HUES64 (cell line): ENCODE results near the gene DGKI.

Source experiments
- H3K27ac ChIP-seq: 2 replicates; pipeline ENCODE4 v1.7.0; 2013; ENCODE audit warnings: low read depth, low read length, inconsistent platforms
- H3K27me3 ChIP-seq: 2 replicates; pipeline ENCODE4 v1.6.1; 2013; ENCODE audit warnings: mild to moderate bottlenecking, low read length; ENCODE audit not compliant: insufficient read depth
- H3K36me3 ChIP-seq: 2 replicates; pipeline ENCODE4 v1.6.1; 2013; ENCODE audit warnings: mild to moderate bottlenecking, low read length; ENCODE audit not compliant: insufficient read depth
- H3K4me1 ChIP-seq: 2 replicates; pipeline ENCODE4 v1.6.1; 2013; ENCODE audit warnings: mild to moderate bottlenecking, low read length, moderate library complexity; ENCODE audit not compliant: insufficient read depth
- H3K4me3 ChIP-seq: 2 replicates; pipeline ENCODE4 v1.5.1; 2013; ENCODE audit warnings: mild to moderate bottlenecking, low read length, moderate library complexity
- H3K9ac ChIP-seq: 2 replicates; pipeline ENCODE4 v1.6.1; 2013; ENCODE audit warnings: mild to moderate bottlenecking, low read depth, low read length
- H3K9me3 ChIP-seq: 2 replicates; pipeline ENCODE4 v1.6.1; 2013; ENCODE audit warnings: low read depth, low read length; ENCODE audit not compliant: insufficient read depth
- WGBS: fragments of 150-250, 120-280 bp; methylation state at CpG from one replicate; pipeline ENCODE4 v1.1.7; 2013; ENCODE audit warnings: missing lambda C conversion rate; 5-methylcytosine and 5-hydroxymethylcytosine counted together

DGKI gene

DNA sequence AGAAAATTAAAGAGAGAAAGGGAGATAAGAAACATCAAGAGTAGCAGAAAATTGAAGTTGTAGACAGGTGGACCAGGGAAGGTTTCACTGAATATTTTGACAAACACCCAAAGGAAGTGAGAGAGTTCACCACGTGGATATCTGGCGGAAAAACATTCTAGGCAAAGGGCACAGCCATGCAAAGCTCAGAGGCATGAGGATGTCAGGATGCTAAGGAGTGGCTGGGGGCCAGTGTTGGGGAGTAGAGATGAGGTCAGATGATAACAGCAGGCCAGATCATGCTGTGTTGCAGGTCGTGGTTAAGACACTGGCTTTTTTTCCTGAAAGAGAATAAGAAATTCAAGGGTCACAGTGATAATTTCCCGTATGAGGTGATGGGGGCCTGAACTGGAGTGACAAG lies 181.9 kb downstream of the DGKI start:
- no peaks in the 10 kb centered on the region for H3K27me3 ChIP-seq
- H3K36me3 ChIP-seq = no peaks in the 10 kb centered on the region
- H3K9me3 ChIP-seq = no peaks in the 10 kb centered on the region
- no peak overlapping the region for H3K27ac ChIP-seq
- peaks cover 12% of the 10 kb centered on the region; the same call in 1 of the 2 replicates for H3K4me1 ChIP-seq
- no peak overlapping the region for H3K9ac ChIP-seq
- no peak overlapping the region for H3K4me3 ChIP-seq
- 60% methylated on average over 4 of the region's 4 CpGs for WGBS

DNA sequence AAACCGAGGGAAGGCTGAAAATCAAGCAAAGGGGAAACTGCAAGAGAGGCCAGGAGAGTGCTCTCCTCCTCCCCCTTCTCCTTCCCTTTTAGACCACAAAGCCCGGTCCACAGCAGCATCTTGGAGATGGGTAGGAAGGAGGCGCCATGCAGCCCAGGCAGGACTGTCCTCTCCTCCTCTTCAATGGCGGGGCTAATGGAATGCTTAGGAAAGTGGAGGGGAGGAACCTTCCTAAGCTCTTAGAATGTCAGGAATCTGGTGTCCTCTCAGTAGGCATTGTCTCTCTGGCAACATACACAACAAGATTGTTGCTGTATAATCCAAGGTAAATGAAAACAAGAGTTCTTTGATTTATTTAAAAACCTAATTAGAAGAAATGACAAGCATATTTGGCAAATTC lies 185.1 kb downstream of the DGKI start:
- Histone ChIP-seq H3K27ac (no peak overlapping the region), H3K9me3 (no peaks in the 10 kb centered on the region), H3K27me3 (no peaks in the 10 kb centered on the region), H3K4me3 (no peak overlapping the region), H3K9ac (no peak overlapping the region), H3K36me3 (no peaks in the 10 kb centered on the region), H3K4me1 (peaks cover 37% of the 10 kb centered on the region)
- 85% methylated on average over 3 of the region's 4 CpGs for WGBS

DNA sequence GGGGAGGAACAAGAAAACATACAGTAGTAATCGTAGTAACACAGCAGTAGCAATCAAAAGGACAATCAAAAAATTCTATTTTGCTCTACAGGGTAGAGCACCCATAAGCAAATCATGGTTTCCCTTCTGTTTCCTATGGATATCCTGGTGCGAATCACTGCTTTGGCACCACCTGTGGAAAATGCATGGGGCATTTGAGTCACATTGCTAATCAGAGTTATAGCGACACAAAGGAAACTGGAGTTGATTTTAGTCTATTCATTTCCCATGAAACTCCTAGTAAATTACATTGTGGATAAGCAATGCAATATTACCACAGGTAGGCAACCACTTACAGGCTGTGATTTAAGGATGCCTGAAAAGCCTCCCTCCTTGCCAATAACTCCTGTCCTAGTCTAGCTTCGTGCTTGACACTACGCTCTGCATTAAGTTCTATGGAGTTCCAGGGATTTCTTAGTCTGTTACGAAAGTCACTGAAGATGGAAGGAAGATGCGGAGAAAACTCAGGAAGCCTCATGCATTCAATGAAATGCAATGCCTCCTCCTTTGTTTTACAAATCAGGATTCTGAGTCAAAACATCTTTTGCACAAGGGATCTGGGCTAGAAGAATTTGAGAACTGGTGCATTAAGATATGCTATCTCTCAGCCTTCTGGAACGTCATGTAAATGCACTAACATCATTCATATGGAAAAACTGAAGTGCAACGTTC lies 188.4 kb downstream of the DGKI start:
- H3K36me3 ChIP-seq = no peaks in the 10 kb centered on the region
- H3K9me3 ChIP-seq = no peaks in the 10 kb centered on the region
- H3K9ac ChIP-seq = no peak overlapping the region
- peak overlapping the region; percentile 62; the same call in 1 of the 2 replicates for H3K27ac ChIP-seq
- no peaks in the 10 kb centered on the region for H3K27me3 ChIP-seq
- H3K4me1 ChIP-seq = peaks cover 40% of the 10 kb centered on the region
- H3K4me3 ChIP-seq = no peak overlapping the region
- 46% methylated on average over 8 of the region's 9 CpGs for WGBS

DNA sequence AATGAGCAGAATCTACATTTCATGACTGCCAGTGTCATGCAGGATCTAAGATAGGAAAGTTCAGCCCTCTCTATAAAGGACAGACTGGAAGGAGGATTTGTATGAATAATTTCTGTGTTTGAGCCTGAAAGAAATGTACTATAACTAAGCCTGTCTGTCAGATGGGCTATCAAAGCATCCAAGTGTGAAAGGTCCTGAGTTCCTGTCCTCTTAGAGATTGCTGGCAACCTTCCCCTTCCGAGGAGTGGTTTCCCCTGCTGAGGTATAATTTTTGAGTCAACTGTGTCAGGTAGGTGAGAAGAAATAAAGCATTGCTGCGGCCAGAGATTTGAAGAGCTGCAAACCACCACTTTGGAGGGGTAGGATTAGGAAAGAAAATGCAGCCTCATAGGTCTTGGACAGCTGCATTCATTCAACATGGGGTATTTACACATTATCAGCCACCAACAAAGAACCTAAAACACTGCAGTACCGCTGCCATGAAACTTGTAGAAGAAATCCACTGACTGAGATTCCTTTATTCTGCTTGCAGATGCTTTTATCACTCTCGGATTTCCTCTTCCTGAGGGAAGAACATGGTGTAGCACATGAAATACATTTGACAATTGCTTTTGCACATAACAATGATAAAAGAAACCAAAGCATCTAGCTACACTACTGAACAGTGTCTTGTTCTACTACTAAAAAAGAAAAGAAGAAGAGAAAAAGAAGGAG lies 189.1 kb downstream of the DGKI start:
- no peaks in the 10 kb centered on the region for H3K9me3 ChIP-seq
- H3K27ac ChIP-seq = peak overlapping the region; percentile 62; the same call in 1 of the 2 replicates
- no peaks in the 10 kb centered on the region for H3K36me3 ChIP-seq
- H3K4me1 ChIP-seq = peaks cover 40% of the 10 kb centered on the region
- no peaks in the 10 kb centered on the region for H3K27me3 ChIP-seq
- 73% methylated on average over 4 of the region's 4 CpGs for WGBS
- H3K4me3 ChIP-seq = no peak overlapping the region
- H3K9ac ChIP-seq = no peak overlapping the region

DNA sequence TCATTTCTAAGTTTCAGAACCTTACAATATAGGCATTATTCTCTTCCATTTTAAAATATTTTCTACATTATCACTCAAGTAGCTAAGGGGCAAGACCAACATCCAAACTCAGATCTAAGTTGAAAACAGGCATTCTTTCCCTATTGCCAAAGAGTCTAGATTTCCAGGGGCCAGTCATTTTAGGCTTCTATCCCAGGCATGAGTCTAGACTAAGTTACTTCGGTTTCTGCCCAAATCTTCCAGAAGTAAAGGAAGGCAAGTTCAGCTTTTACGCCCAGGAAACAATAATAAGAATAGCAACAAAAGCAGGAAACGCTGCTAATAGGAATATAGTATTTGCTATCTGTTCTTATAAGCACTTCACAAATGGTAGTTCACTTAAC lies 189.9 kb downstream of the DGKI start:
- H3K4me1 ChIP-seq = peaks cover 38% of the 10 kb centered on the region
- no peaks in the 10 kb centered on the region for H3K9me3 ChIP-seq
- H3K9ac ChIP-seq = no peak overlapping the region
- no peak overlapping the region for H3K27ac ChIP-seq
- no peaks in the 10 kb centered on the region for H3K36me3 ChIP-seq
- no peak overlapping the region for H3K4me3 ChIP-seq
- 91% methylated on average over 2 of the region's 3 CpGs for WGBS
- no peaks in the 10 kb centered on the region for H3K27me3 ChIP-seq

DNA sequence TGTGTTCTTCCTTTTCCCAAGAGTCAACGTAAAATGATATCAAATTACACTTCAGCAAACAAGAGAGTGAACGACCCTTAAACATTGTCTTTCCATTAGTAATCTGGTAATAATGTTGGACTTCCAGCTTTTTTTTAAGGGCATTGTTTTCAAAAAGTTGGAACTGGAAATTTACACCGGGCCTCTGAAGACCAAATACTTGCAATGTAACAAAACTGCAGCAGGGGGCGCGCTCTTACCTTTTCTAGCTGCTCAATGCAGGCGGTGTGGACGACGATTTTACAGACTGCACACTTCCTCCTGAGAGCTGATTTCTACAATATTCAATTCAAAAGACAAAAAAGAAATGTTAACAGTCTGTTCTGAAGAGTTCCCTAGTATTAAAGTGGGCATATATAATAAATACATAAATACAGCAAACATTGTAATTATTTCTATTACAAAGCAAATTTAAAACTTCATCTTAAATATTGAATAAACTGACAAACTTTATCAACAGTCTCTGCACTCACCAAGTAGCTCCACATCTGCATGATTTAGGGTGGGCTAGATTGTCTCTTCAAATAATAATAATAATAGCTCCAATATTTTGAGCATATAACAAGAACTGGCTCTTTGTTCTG lies 190.4 kb downstream of the DGKI start:
- no peaks in the 10 kb centered on the region for H3K27me3 ChIP-seq
- no peak overlapping the region for H3K9ac ChIP-seq
- H3K9me3 ChIP-seq = no peaks in the 10 kb centered on the region
- no peak overlapping the region for H3K4me3 ChIP-seq
- WGBS = 8% methylated on average over 8 of the region's 8 CpGs
- H3K36me3 ChIP-seq = no peaks in the 10 kb centered on the region
- H3K27ac ChIP-seq = no peak overlapping the region
- H3K4me1 ChIP-seq = peaks cover 36% of the 10 kb centered on the region

DNA sequence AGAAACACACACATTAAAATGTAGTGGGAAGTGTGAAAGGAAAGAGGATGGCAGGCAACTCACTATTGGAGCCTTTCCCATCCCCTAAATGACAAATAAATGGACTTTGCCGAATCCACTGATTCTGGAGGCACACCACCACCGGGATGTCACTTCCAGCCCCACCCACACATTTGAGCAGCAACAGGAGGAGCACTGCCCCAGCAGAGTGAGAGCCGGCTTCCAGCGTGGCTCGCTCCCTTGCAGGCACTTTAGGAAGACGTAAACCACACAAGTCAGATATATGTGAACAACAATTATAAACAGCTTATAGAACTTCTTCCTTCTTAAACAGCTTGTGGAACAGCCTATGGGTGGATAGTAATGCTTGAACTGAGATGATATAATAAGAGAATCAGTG lies 191.0 kb downstream of the DGKI start:
- H3K27me3 ChIP-seq = no peaks in the 10 kb centered on the region
- WGBS = 70% methylated on average over 6 of the region's 6 CpGs
- no peak overlapping the region for H3K9ac ChIP-seq
- H3K27ac ChIP-seq = no peak overlapping the region
- H3K36me3 ChIP-seq = no peaks in the 10 kb centered on the region
- peaks cover 36% of the 10 kb centered on the region for H3K4me1 ChIP-seq
- no peaks in the 10 kb centered on the region for H3K9me3 ChIP-seq
- no peak overlapping the region for H3K4me3 ChIP-seq

DNA sequence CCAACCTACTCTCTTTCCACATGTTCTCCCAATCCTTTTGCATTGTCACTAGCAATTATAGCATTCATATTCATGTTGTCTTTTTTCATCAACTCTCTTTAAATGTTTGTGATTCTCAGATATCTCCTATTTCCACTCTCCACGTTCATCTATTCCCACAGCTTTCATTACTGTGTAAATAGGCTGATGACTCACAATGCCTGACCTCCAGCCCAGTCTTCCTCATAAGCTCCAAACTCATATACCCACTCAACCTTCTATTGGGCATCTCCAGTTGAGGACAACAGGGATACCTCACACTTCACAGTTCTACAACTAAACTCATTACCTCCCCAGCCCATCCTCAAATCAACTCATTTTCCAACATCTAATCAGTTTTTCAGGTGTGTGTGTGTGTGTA lies 194.1 kb downstream of the DGKI start:
- peaks cover 21% of the 10 kb centered on the region for H3K4me1 ChIP-seq
- H3K9me3 ChIP-seq = no peaks in the 10 kb centered on the region
- H3K4me3 ChIP-seq = no peak overlapping the region
- 76% methylated on average over 1 of the region's 1 CpG for WGBS
- no peak overlapping the region for H3K9ac ChIP-seq
- no peak overlapping the region for H3K27ac ChIP-seq
- H3K36me3 ChIP-seq = no peaks in the 10 kb centered on the region
- no peaks in the 10 kb centered on the region for H3K27me3 ChIP-seq

DNA sequence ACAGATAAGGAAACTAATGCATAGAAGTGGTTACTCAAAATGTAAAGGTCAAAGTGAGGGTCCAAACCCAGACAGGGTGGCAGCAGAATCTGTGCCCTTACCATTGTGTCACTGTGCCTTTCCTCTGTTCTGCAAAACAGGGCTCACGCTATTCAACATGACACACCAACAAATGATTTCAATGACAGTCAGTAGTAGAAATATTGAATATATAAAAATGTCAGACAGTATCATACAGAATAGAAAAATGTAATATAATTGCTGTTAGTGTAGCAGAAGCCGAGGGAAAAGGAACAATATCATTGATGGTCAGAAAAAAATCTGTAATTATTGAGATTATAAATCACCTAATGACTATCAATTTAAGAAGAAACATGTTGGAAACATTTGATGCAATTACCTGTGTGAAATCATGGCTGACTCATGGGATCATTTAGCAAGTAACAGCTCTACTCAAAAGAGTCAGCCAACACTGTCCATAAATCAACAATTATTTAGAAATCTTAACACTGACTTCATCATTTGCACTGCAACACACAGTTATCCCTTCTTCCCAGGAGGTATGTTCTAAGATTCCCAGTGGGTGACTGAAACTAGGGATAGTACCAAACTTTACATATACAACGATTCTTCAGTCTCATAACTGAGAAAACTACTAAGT lies 198.7 kb downstream of the DGKI start:
- Histone ChIP-seq H3K4me1 (peaks cover 12% of the 10 kb centered on the region), H3K9ac (no peak overlapping the region), H3K4me3 (no peak overlapping the region), H3K9me3 (no peaks in the 10 kb centered on the region), H3K27me3 (no peaks in the 10 kb centered on the region), H3K27ac (no peak overlapping the region), H3K36me3 (no peaks in the 10 kb centered on the region)
- 100% methylated on average over 2 of the region's 3 CpGs for WGBS

DNA sequence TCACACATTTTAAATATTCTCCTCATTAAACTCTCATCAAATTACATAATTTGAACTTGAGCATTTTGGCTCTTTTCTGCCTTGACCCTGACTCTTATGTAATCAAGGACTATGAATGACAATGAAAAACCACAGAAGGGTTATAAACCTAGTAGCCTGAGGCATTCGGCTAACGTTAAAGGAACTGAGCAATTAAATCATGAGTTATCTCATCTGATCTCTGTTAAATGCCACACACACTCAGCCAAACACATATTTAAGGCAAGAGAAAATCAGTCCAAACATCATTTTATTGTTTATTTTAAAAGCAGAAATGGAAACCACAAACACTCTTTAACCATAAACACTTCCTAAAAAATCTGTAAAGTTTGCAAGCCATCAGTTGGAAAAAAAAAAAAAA lies 204.3 kb downstream of the DGKI start:
- Histone ChIP-seq H3K27ac (no peak overlapping the region), H3K9ac (no peak overlapping the region), H3K4me3 (no peak overlapping the region), H3K9me3 (no peaks in the 10 kb centered on the region), H3K4me1 (peaks cover 7% of the 10 kb centered on the region), H3K27me3 (no peaks in the 10 kb centered on the region), H3K36me3 (no peaks in the 10 kb centered on the region)
- 79% methylated on average over 2 of the region's 2 CpGs for WGBS

DNA sequence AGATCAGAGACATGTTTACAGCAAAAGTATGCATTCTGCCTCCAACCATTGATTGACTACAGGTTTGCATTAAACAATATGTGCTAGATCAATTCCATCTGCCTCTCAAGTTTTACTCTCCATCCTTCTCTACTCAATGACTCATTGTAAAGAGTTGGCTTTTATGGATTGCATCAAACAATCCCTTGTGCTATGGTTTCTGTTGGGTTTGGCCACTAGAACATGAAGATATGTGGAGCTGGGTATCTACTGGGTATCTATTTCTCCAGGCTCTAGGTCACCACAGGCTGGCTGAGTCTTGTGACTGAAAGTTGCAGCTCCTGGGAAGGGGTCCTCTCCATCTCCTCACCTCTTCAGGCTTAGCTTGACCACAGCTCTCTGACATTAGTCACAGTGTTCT lies 204.7 kb downstream of the DGKI start:
- Histone ChIP-seq H3K4me3 (no peak overlapping the region), H3K4me1 (peaks cover 3% of the 10 kb centered on the region; the same call in 1 of the 2 replicates), H3K9me3 (no peaks in the 10 kb centered on the region), H3K9ac (no peak overlapping the region), H3K27ac (no peak overlapping the region), H3K27me3 (no peaks in the 10 kb centered on the region), H3K36me3 (no peaks in the 10 kb centered on the region)
